GM23338 (cell line): ENCODE measurements around the gene ATG2A. TPM values are rescaled to one million over a fixed set of nuclear protein-coding genes. Genes with fewer than 3 reads are reported as not detected.

Source experiments
- ATAC-seq: fragments of 200-7000 bp; cut with Tn5 transposase; 3 replicates; pipeline ENCODE4 v1.9.1; 2020
- DNase-seq: peaks from one replicate; pipeline ENCODE4 v3.0.0-alpha.2; 2015; ENCODE audit warnings: low spot score
- H2AFZ ChIP-seq: fragments of 200-600 bp; sonication (generic); 2 replicates; pipeline ENCODE4 v1.8.0; 2016; ENCODE audit warnings: antibody characterized with exemption, mild to moderate bottlenecking, moderate library complexity
- H3F3A ChIP-seq: fragments of 200-600 bp; sonication (generic); replicated peaks from 2 replicates; pipeline ENCODE4 v1.8.0; 2017; ENCODE audit warnings: antibody characterized with exemption, mixed run types, low read depth
- H3K27ac ChIP-seq: fragments of 200-600 bp; sonication (generic); 2 replicates; pipeline ENCODE4 v1.6.1; 2016; ENCODE audit warnings: low read depth
- H3K27me3 ChIP-seq: fragments of 200-600 bp; sonication (generic); 2 replicates; pipeline ENCODE4 v1.8.0; 2016; ENCODE audit warnings: mild to moderate bottlenecking, mixed run types, moderate library complexity; ENCODE audit not compliant: insufficient read depth
- H3K36me3 ChIP-seq: fragments of 200-600 bp; sonication (generic); 2 replicates; pipeline ENCODE4 v1.8.0; 2016; ENCODE audit warnings: mild to moderate bottlenecking; ENCODE audit not compliant: insufficient read depth
- H3K4me1 ChIP-seq: fragments of 200-600 bp; sonication (generic); 2 replicates; pipeline ENCODE4 v1.8.0; 2016; ENCODE audit warnings: mild to moderate bottlenecking, moderate library complexity; ENCODE audit not compliant: insufficient read depth
- H3K4me2 ChIP-seq: fragments of 200-600 bp; sonication (generic); 2 replicates; pipeline ENCODE4 v1.7.1; 2017; ENCODE audit warnings: mixed run types
- H3K4me3 ChIP-seq: fragments of 200-600 bp; sonication (generic); 2 replicates; pipeline ENCODE4 v1.6.1; 2016; ENCODE audit warnings: mixed run types
- H3K79me2 ChIP-seq: fragments of 200-600 bp; sonication (generic); replicated peaks from 2 replicates; pipeline ENCODE4 v1.8.0; 2017; ENCODE audit warnings: mild to moderate bottlenecking; ENCODE audit not compliant: insufficient read depth
- H3K9me2 ChIP-seq: fragments of 200-600 bp; sonication (generic); 2 replicates; pipeline ENCODE4 v1.8.0; 2017; ENCODE audit not compliant: insufficient read depth
- H4K20me1 ChIP-seq: fragments of 200-600 bp; sonication (generic); replicated peaks from 2 replicates; pipeline ENCODE4 v1.8.0; 2017; ENCODE audit warnings: mild to moderate bottlenecking; ENCODE audit not compliant: insufficient read depth
- H3K27ac Mint-ChIP-seq: 2 replicates; pipeline ENCODE4 v1.8.0; 2020; ENCODE audit warnings: inconsistent platforms, mild to moderate bottlenecking, moderate library complexity, mixed read lengths
- H3K27me3 Mint-ChIP-seq: 3 replicates; pipeline ENCODE4 v1.8.0; 2022; ENCODE audit warnings: low read depth, mild to moderate bottlenecking, moderate library complexity, mixed read lengths, inconsistent platforms; ENCODE audit not compliant: insufficient read depth, poor library complexity
- H3K36me3 Mint-ChIP-seq: 3 replicates; pipeline ENCODE4 v1.8.0; 2021; ENCODE audit warnings: low read depth, mild to moderate bottlenecking, inconsistent platforms, moderate library complexity, mixed read lengths
- H3K4me1 Mint-ChIP-seq: 3 replicates; pipeline ENCODE4 v1.8.0; 2020; ENCODE audit warnings: mild to moderate bottlenecking, inconsistent platforms, mixed read lengths
- H3K4me3 Mint-ChIP-seq: 3 replicates; pipeline ENCODE4 v1.8.0; 2021; ENCODE audit warnings: moderate library complexity, mild to moderate bottlenecking, inconsistent platforms, mixed read lengths
- H3K9me3 Mint-ChIP-seq: 3 replicates; pipeline ENCODE4 v1.8.0; 2020; ENCODE audit warnings: moderate library complexity, mild to moderate bottlenecking, inconsistent platforms, mixed read lengths
- CTCF ChIP-seq, 2 experiments: fragments of 200-600 bp in 1 of 2; sonication (generic) in 1 of 2; conservative IDR thresholded peaks; 2 replicates each; pipeline versions ENCODE4 v1.5.1 to v1.6.1; 2016 to 2017; ENCODE audit warnings: antibody characterized with exemption in 2 of 2, low read depth in 2 of 2, mild to moderate bottlenecking in 2 of 2, moderate library complexity in 1 of 2
- ETS1 ChIP-seq: IDR thresholded peaks from 2 replicates; pipeline ENCODE4 v1.6.1; 2016; ENCODE audit warnings: antibody characterized with exemption
- EZH2 ChIP-seq: fragments of 200-600 bp; sonication (generic); IDR thresholded peaks from one replicate; pipeline ENCODE4 v1.8.0; 2017; ENCODE audit warnings: antibody characterized with exemption, mild to moderate bottlenecking, low read depth; ENCODE audit not compliant: unreplicated experiment
- NANOG ChIP-seq: IDR thresholded peaks from 2 replicates; pipeline ENCODE4 v1.6.1; 2016; ENCODE audit warnings: antibody characterized with exemption, borderline replicate concordance
- REST ChIP-seq: IDR thresholded peaks from one replicate; pipeline ENCODE4 v1.6.1; 2018; ENCODE audit warnings: antibody characterized with exemption; ENCODE audit not compliant: unreplicated experiment
- STAT1 ChIP-seq: IDR thresholded peaks from one replicate; pipeline ENCODE4 v1.6.1; 2016; ENCODE audit warnings: antibody characterized with exemption; ENCODE audit not compliant: unreplicated experiment
- polyA plus RNA-seq: library from polyadenylated mRNA; unstranded; fragments of >200 nt; fragmentation: Nextera tagmentation; extraction: Ambion mirVana; gene quantifications from 2 replicates; pipeline ENCODE4 v1.2.1, GENCODE V29; 2016
- total RNA-seq: library from RNA; depleted of rRNA; stranded (reverse); fragments of >200 nt; shearing (Covaris generic); gene quantifications from 2 replicates; pipeline ENCODE4 v1.2.3, GENCODE V29; 2014

Gene ATG2A
- total and polyA plus RNA-seq, 2 experiments from 2014 or later: 8.7 to 31.7 TPM

- no peak for TF ChIP-seq REST
- TF ChIP-seq STAT1: no peak
These were observed 60.4 kb downstream of the ATG2A start (continued) for GRCh38 chr11:64856382-64857227.

- Mint-ChIP-seq H3K27me3 (peaks cover 10% of the 10 kb centered on the region), H3K4me3 (no peak overlapping the region), H3K9me3 (no peaks in the 10 kb centered on the region), H3K4me1 (peaks cover 18% of the 10 kb centered on the region), H3K36me3 (no peaks in the 10 kb centered on the region; the same call in 2 of the 3 replicates), H3K27ac (peak overlapping the region; percentile 66; the same call in 1 of the 2 replicates)
- no peaks in the 10 kb centered on the region for H3K9me2 ChIP-seq
- H3K27me3 ChIP-seq: no peaks in the 10 kb centered on the region
- no peak overlapping the region for H2AFZ ChIP-seq
- no peak overlapping the region for H3K4me3 ChIP-seq
- H3K4me1 ChIP-seq: peaks cover 4% of the 10 kb centered on the region; the same call in 1 of the 2 replicates
- no peaks in the 10 kb centered on the region for H4K20me1 ChIP-seq
- ATAC-seq (no peak), DNase-seq (no peak)
- no peak overlapping the region for H3K4me2 ChIP-seq
- H3K79me2 ChIP-seq: no peaks in the 10 kb centered on the region
- no peaks in the 10 kb centered on the region for H3F3A ChIP-seq
- H3K27ac ChIP-seq: no peak overlapping the region
- H3K36me3 ChIP-seq: no peaks in the 10 kb centered on the region
- TF ChIP-seq NANOG (no peak), ETS1 (no peak), EZH2 (no peak), CTCF (conservative IDR thresholded peaks at IDR 0.05; ENCODE audit: low read depth in 2 of 2) (no peak), REST (no peak)
These were observed 61.3 kb downstream of the ATG2A start for GRCh38 chr11:64855596-64856304.
